Cardiac muscle cell (in vitro differentiated cells and primary cell): ENCODE results near the gene SND1. TPM values are rescaled to one million over a fixed set of nuclear protein-coding genes. Genes with fewer than 3 reads are reported as not detected.

Source experiments
- DNase-seq, 2 donors: peaks; one replicate each; pipeline versions ENCODE4 v3.0.0 to v3.0.0-alpha.2; 2010 to 2017; ENCODE audit warnings: low read depth in 1 of 2, low spot score in 1 of 2
- H3K27ac ChIP-seq: fragments of 200-600 bp; sonication (generic); 2 replicates; pipeline ENCODE4 v1.5.1; 2016
- H3K27me3 ChIP-seq: fragments of 200-600 bp; sonication (generic); 2 replicates; pipeline ENCODE4 v1.6.0; 2016; ENCODE audit warnings: control low read depth
- H3K36me3 ChIP-seq: fragments of 200-600 bp; sonication (generic); 2 replicates; pipeline ENCODE4 v1.5.1; 2016; ENCODE audit warnings: control low read depth
- H3K4me1 ChIP-seq: fragments of 200-600 bp; sonication (generic); 2 replicates; pipeline ENCODE4 v1.8.1; 2017; ENCODE audit warnings: low read depth, mild to moderate bottlenecking, mixed run types
- H3K4me3 ChIP-seq: fragments of 200-600 bp; sonication (generic); 2 replicates; pipeline ENCODE4 v1.5.1; 2016; ENCODE audit warnings: mild to moderate bottlenecking
- H3K9me3 ChIP-seq: fragments of 200-600 bp; sonication (generic); 2 replicates; pipeline ENCODE4 v1.5.1; 2017; ENCODE audit warnings: low read depth, mild to moderate bottlenecking, control low read depth
- CTCF ChIP-seq: IDR thresholded peaks from 2 replicates; pipeline ENCODE4 v1.5.1; 2012; ENCODE audit warnings: low read depth, mild to moderate bottlenecking, low read length
- polyA plus RNA-seq: library from polyadenylated mRNA; unstranded; fragments of >200 nt; fragmentation: Nextera tagmentation; extraction: Ambion mirVana; gene quantifications from 2 replicates; pipeline ENCODE4 v1.2.1, GENCODE V29; 2016
- total RNA-seq: library from RNA; depleted of rRNA; stranded (reverse); fragments of >200 nt; gene quantifications from 2 replicates; pipeline ENCODE4 v1.2.3, GENCODE V29; 2016

Gene SND1
- total and polyA plus RNA-seq, 2 experiments from 2014 or later = 114 to 172 TPM

GRCh38 chr7:127937066-127937680 is 285.2 kb downstream of the SND1 start:
- TF ChIP-seq CTCF = no peak
- H3K36me3 ChIP-seq = no peaks in the 10 kb centered on the region

GRCh38 chr7:127938588-127938987 is 286.6 kb downstream of the SND1 start:
- H3K4me3 ChIP-seq = no peak overlapping the region
- TF ChIP-seq CTCF = no peak
- peak in 1 of 2 donors; percentile 65 for DNase-seq
- no peaks in the 10 kb centered on the region for H3K9me3 ChIP-seq
- H3K36me3 ChIP-seq = no peaks in the 10 kb centered on the region
- H3K27ac ChIP-seq = no peak overlapping the region
- H3K27me3 ChIP-seq = no peaks in the 10 kb centered on the region
- H3K4me1 ChIP-seq = peaks cover 3% of the 10 kb centered on the region

More at GRCh38 chr7:127937066-127937680, 285.2 kb downstream of the SND1 start:
- Histone ChIP-seq H3K4me1 (no peaks in the 10 kb centered on the region), H3K27me3 (no peaks in the 10 kb centered on the region), H3K27ac (no peak overlapping the region), H3K9me3 (no peaks in the 10 kb centered on the region), H3K4me3 (no peak overlapping the region)
- DNase-seq = no peak

- Histone ChIP-seq H3K27me3 (no peaks in the 10 kb centered on the region), H3K9me3 (no peaks in the 10 kb centered on the region), H3K4me1 (peaks cover 5% of the 10 kb centered on the region), H3K36me3 (no peaks in the 10 kb centered on the region), H3K27ac (no peak overlapping the region), H3K4me3 (no peak overlapping the region)
- no peak for TF ChIP-seq CTCF
- DNase-seq = peak in 1 of 2 donors; percentile 43
These were observed 288.6 kb downstream of the SND1 start for GRCh38 chr7:127940381-127941160.

DNA sequence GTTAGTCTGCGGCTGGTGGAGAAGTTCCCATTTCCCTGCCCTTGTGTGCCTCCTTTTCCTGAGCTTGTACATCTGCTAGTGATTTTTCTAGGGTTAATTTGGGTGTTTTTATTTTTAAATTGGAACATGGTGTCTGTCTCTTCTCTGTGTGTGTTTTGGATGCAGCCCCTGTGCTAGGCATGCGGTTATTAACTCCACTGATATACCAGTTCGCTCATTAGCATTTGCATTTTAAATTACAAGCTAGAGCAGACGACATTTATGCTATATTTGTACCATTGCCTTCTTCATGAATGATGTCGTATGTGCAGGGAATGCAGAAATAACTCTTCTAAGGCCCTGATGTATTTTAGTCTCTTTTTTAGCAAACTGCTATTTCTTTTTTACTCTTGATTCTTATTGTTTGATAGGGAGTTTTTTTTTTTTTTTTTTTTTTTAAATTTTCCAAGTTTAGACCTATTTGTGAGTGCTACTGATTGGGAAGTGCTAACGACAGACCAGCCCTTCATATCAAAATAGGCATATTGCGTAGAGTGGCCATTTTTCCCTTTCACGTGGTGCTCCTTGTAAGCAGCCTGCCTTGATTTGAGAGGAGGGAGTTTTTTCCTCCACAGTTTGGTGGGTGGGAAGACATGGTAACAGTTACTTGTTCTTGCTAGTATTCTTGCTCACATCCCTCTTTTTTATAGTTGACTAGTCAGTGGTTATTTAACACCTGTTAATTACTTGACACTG is 289.6 kb downstream of the SND1 start:
- H3K4me1 ChIP-seq = peaks cover 5% of the 10 kb centered on the region
- no peak overlapping the region for H3K4me3 ChIP-seq
- H3K36me3 ChIP-seq = no peaks in the 10 kb centered on the region
- no peaks in the 10 kb centered on the region for H3K27me3 ChIP-seq
- no peaks in the 10 kb centered on the region for H3K9me3 ChIP-seq
- no peak for DNase-seq
- H3K27ac ChIP-seq = no peak overlapping the region
- TF ChIP-seq CTCF = no peak

- Histone ChIP-seq H3K27ac (no peak overlapping the region), H3K9me3 (no peaks in the 10 kb centered on the region), H3K4me3 (no peak overlapping the region), H3K36me3 (no peaks in the 10 kb centered on the region), H3K4me1 (peaks cover 5% of the 10 kb centered on the region), H3K27me3 (no peaks in the 10 kb centered on the region)
- no peak for TF ChIP-seq CTCF
- peak; percentile 85 to 95 for DNase-seq
These were observed 291.8 kb downstream of the SND1 start for GRCh38 chr7:127943541-127944521.
